RPMI8226 (cell line): ENCODE measurements around the gene CD1B.
"Not testable (repeated sequence)": the region's sequence is repeated elsewhere in the genome, so short reads cannot be mapped to it uniquely, and the experiment has no call there.

Experiments
- DNase-seq: peaks from one replicate; pipeline ENCODE4 v3.0.0-alpha.2; 2015

CD1B gene

GRCh38 chr1:158327481-158327880 is 3.9 kb downstream of the CD1B start:
- no peak for DNase-seq

- no peak for DNase-seq
Observed at GRCh38 chr1:158324395-158324794, 6.9 kb downstream of the CD1B start.

GRCh38 chr1:158323866-158324265 is 7.5 kb downstream of the CD1B start:
- no peak for DNase-seq

GRCh38 chr1:158311066-158311465 is 20.3 kb downstream of the CD1B start:
- DNase-seq = no peak

- DNase-seq = no peak
Observed at GRCh38 chr1:158310623-158311022, 20.7 kb downstream of the CD1B start.

- DNase-seq = no peak
Observed at GRCh38 chr1:158295791-158296190, 35.5 kb downstream of the CD1B start.

GRCh38 chr1:158290321-158290844 is 40.9 kb downstream of the CD1B start:
- no peak for DNase-seq

- no peak for DNase-seq
Observed at GRCh38 chr1:158289811-158290210, 41.5 kb downstream of the CD1B start, which contains the start of gene CD1C. Gene CD1C, plus strand, starts transcription at chr1:158289923. Its CDS starts 142 bp downstream, at chr1:158290065.

- no peak for DNase-seq
Observed at GRCh38 chr1:158286941-158287346, 44.4 kb downstream of the CD1B start.

- DNase-seq = no peak
Observed at GRCh38 chr1:158286487-158286886, 44.8 kb downstream of the CD1B start.

- peak; percentile 35 for DNase-seq
Observed at GRCh38 chr1:158285756-158286241, 45.5 kb downstream of the CD1B start.

- DNase-seq = no peak
Observed at GRCh38 chr1:158283965-158284364, 47.4 kb downstream of the CD1B start.

GRCh38 chr1:158282421-158282820 is 48.9 kb downstream of the CD1B start:
- not testable (repeated sequence) for DNase-seq
